ENCODE data around the gene OST4.
A peak's percentile ranks its signal among the peaks of the same experiment; 100 is the strongest.

The OST4 gene

GRCh38 chr2:27095745-27096651 is 24.5 kb upstream of the OST4 start:
- Histone ChIP-seq H3K18ac (ENCODE audit: low read length) (peak overlapping the region; percentile 39), H3K4me2 (ENCODE audit: insufficient read depth, low read length, poor library complexity, severe bottlenecking) (peak overlapping the region; percentile 59), H3K9ac (ENCODE audit: low read depth, low read length, poor library complexity) (no peak overlapping the region), H3K14ac (ENCODE audit: low read length) (no peak overlapping the region), H2AK5ac (ENCODE audit: low read depth, low read length) (peak overlapping the region; percentile 49), H3K23ac (ENCODE audit: low read depth, low read length, poor library complexity) (no peak overlapping the region), H3K9me3 (replicated peaks in 1 of 2; ENCODE audit: control insufficient read depth in 2 of 2, insufficient read depth in 1 of 2, low read depth in 1 of 2, low read length in 2 of 2) (no peaks in the 10 kb centered on the region), H3K4ac (ENCODE audit: low read length) (no peak overlapping the region), H2BK120ac (ENCODE audit: low read depth, low read length) (no peak overlapping the region), H2AFZ (ENCODE audit: low read length) (peak overlapping the region; percentile 94), H2BK15ac (ENCODE audit: low read length) (no peak overlapping the region), H2BK5ac (ENCODE audit: low read length) (no peak overlapping the region), H4K8ac (ENCODE audit: low read depth, low read length) (peak overlapping the region; percentile 75), H3K79me1 (ENCODE audit: low read depth, low read length) (no peaks in the 10 kb centered on the region), H3K27me3 (ENCODE audit: control insufficient read depth in 3 of 3, insufficient read depth in 3 of 3, low read depth in 1 of 3, low read length in 3 of 3) (no peaks in the 10 kb centered on the region), H3K27ac (replicated peaks; ENCODE audit: low read length) (no peak overlapping the region), H3K4me1 (ENCODE audit: control insufficient read depth in 2 of 2, insufficient read depth in 1 of 2, low read depth in 1 of 2, low read length in 2 of 2) (peaks cover 0 to 4% of the 10 kb centered on the region in 2 donors), H3K4me3 (ENCODE audit: low read length in 2 of 2) (peak overlapping the region; percentile 5 to 32), H2BK12ac (ENCODE audit: low read length) (no peak overlapping the region), H3K36me3 (replicated peaks in 1 of 2; ENCODE audit: control insufficient read depth in 2 of 2, insufficient read depth in 2 of 2, low read length in 2 of 2) (peaks cover 0 to 1% of the 10 kb centered on the region in 2 donors), H4K91ac (ENCODE audit: low read depth, low read length, poor library complexity) (no peak overlapping the region)
- DNase-seq (ENCODE audit: low spot score), result no peak
- no CpG with 5 or more reads among the region's 18 CpGs for WGBS, 2 donors (ENCODE audit: extremely low coverage in 2 of 2, insufficient read length in 2 of 2, insufficient replicate concordance in 1 of 2)

GRCh38 chr2:27095427-27095744 is 23.9 kb upstream of the OST4 start:
- Histone ChIP-seq H2BK120ac (ENCODE audit: low read depth, low read length) (no peak overlapping the region), H3K79me1 (ENCODE audit: low read depth, low read length) (no peaks in the 10 kb centered on the region), H4K91ac (ENCODE audit: low read depth, low read length, poor library complexity) (no peak overlapping the region), H2BK12ac (ENCODE audit: low read length) (no peak overlapping the region), H3K27ac (replicated peaks; ENCODE audit: low read length) (no peak overlapping the region), H2AK5ac (ENCODE audit: low read depth, low read length) (no peak overlapping the region), H3K4me3 (ENCODE audit: low read length in 2 of 2) (peak overlapping the region in 1 of 2 donors; percentile 5), H3K4me2 (ENCODE audit: insufficient read depth, low read length, poor library complexity, severe bottlenecking) (no peak overlapping the region), H3K27me3 (ENCODE audit: control insufficient read depth in 3 of 3, insufficient read depth in 3 of 3, low read depth in 1 of 3, low read length in 3 of 3) (no peaks in the 10 kb centered on the region), H3K4ac (ENCODE audit: low read length) (no peak overlapping the region), H3K36me3 (replicated peaks in 1 of 2; ENCODE audit: control insufficient read depth in 2 of 2, insufficient read depth in 2 of 2, low read length in 2 of 2) (peaks cover 0 to 1% of the 10 kb centered on the region in 2 donors), H3K14ac (ENCODE audit: low read length) (no peak overlapping the region), H4K8ac (ENCODE audit: low read depth, low read length) (peak overlapping the region; percentile 75), H3K9ac (ENCODE audit: low read depth, low read length, poor library complexity) (no peak overlapping the region), H3K4me1 (ENCODE audit: control insufficient read depth in 2 of 2, insufficient read depth in 1 of 2, low read depth in 1 of 2, low read length in 2 of 2) (peaks cover 0 to 4% of the 10 kb centered on the region in 2 donors), H2AFZ (ENCODE audit: low read length) (peak overlapping the region; percentile 94), H3K23ac (ENCODE audit: low read depth, low read length, poor library complexity) (no peak overlapping the region), H2BK15ac (ENCODE audit: low read length) (no peak overlapping the region), H2BK5ac (ENCODE audit: low read length) (no peak overlapping the region), H3K18ac (ENCODE audit: low read length) (no peak overlapping the region), H3K9me3 (replicated peaks in 1 of 2; ENCODE audit: control insufficient read depth in 2 of 2, insufficient read depth in 1 of 2, low read depth in 1 of 2, low read length in 2 of 2) (no peaks in the 10 kb centered on the region)
- no CpG with 5 or more reads among the region's 2 CpGs for WGBS, 2 donors (ENCODE audit: extremely low coverage in 2 of 2, insufficient read length in 2 of 2, insufficient replicate concordance in 1 of 2)
- no peak for DNase-seq (ENCODE audit: low spot score)

DNA sequence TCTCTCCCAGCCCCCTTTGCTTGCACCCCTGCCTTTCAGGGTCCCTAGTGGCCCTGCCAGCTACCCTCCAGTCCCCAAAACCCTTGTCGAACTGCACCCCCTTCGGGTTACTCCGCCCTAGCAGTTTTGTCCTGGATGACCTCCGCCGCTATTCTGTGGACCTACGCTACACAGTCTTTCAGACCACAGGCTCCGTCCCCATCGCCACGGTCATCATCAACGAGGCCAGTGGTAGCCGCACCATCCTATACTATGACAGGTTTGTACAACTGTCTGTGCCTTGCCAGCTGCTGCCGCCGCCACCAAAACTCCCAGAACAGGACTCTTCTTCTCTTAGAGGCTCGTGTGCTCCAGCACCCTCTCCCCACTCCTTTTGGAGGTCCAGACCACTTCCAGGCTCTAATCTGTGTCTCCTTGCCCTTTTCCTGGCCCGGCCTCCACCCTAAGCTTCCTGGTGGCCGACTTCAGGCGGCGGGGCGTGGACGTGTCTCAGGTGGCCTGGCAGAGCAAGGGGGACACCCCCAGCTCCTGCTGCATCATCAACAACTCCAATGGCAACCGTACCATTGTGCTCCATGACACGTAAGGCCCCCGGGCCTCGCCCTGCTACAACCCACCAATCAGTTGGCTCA is 23.0 kb upstream of the OST4 start:
- peaks cover 0 to 1% of the 10 kb centered on the region in 2 donors for H3K4me1 ChIP-seq (ENCODE audit: control insufficient read depth in 2 of 2, insufficient read depth in 1 of 2, low read depth in 1 of 2, low read length in 2 of 2)
- H4K8ac ChIP-seq (ENCODE audit: low read depth, low read length), result no peak overlapping the region
- H2BK15ac ChIP-seq (ENCODE audit: low read length), result no peak overlapping the region
- no peak overlapping the region for H2BK5ac ChIP-seq (ENCODE audit: low read length)
- H3K14ac ChIP-seq (ENCODE audit: low read length), result no peak overlapping the region
- H3K23ac ChIP-seq (ENCODE audit: low read depth, low read length, poor library complexity), result peak overlapping the region; percentile 47
- no peak for DNase-seq (ENCODE audit: low spot score)
- H2AFZ ChIP-seq (ENCODE audit: low read length), result no peak overlapping the region
- no peak overlapping the region for H2BK12ac ChIP-seq (ENCODE audit: low read length)
- H3K18ac ChIP-seq (ENCODE audit: low read length), result no peak overlapping the region
- H3K79me1 ChIP-seq (ENCODE audit: low read depth, low read length), result no peaks in the 10 kb centered on the region
- no peak overlapping the region for H3K4ac ChIP-seq (ENCODE audit: low read length)
- WGBS, 2 donors (ENCODE audit: extremely low coverage in 2 of 2, insufficient read length in 2 of 2, insufficient replicate concordance in 1 of 2), result no CpG with 5 or more reads among the region's 24 CpGs
- H3K9ac ChIP-seq (ENCODE audit: low read depth, low read length, poor library complexity), result no peak overlapping the region
- no peak overlapping the region for H4K91ac ChIP-seq (ENCODE audit: low read depth, low read length, poor library complexity)
- no peaks in the 10 kb centered on the region for H3K27me3 ChIP-seq (ENCODE audit: control insufficient read depth in 3 of 3, insufficient read depth in 3 of 3, low read depth in 1 of 3, low read length in 3 of 3)
- H2BK120ac ChIP-seq (ENCODE audit: low read depth, low read length), result no peak overlapping the region
- no peaks in the 10 kb centered on the region for H3K9me3 ChIP-seq (replicated peaks in 1 of 2; ENCODE audit: control insufficient read depth in 2 of 2, insufficient read depth in 1 of 2, low read depth in 1 of 2, low read length in 2 of 2)
- H2AK5ac ChIP-seq (ENCODE audit: low read depth, low read length), result peak overlapping the region; percentile 41
- no peak overlapping the region for H3K4me2 ChIP-seq (ENCODE audit: insufficient read depth, low read length, poor library complexity, severe bottlenecking)
- H3K4me3 ChIP-seq (ENCODE audit: low read length in 2 of 2), result no peak overlapping the region
- no peaks in the 10 kb centered on the region for H3K36me3 ChIP-seq (replicated peaks in 1 of 2; ENCODE audit: control insufficient read depth in 2 of 2, insufficient read depth in 2 of 2, low read length in 2 of 2)
- no peak overlapping the region for H3K27ac ChIP-seq (replicated peaks; ENCODE audit: low read length)
